ENCODE data around the gene C16orf46. TPM values are rescaled to one million over a fixed set of nuclear protein-coding genes. Genes with fewer than 3 reads are reported as not detected.
"Not testable (repeated sequence)": the region's sequence is repeated elsewhere in the genome, so short reads cannot be mapped to it uniquely, and the experiment has no call there.

C16orf46 gene
- total RNA-seq, 1 donor from 2014 or later = 2.1 TPM

DNA sequence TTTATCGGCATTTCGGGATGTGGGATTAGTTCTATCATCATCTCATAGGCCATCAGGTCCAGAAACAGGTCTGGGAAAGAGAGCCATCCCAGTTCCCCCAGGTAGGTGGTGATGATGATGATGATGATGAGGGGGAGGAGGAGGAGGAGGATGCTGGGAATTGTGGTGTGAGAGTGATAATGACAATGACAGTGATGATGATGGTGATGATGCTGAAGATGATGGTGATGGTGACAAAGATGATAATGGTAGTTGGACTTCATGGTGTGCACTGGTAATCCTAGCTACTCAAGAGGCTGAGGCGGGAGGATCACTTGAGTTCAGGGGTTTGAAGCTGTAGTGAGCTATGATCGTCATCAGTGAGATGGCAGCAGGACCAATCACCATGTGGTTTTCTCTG is 35.4 kb upstream of the C16orf46 start:
- TF ChIP-seq, protein P1, sequence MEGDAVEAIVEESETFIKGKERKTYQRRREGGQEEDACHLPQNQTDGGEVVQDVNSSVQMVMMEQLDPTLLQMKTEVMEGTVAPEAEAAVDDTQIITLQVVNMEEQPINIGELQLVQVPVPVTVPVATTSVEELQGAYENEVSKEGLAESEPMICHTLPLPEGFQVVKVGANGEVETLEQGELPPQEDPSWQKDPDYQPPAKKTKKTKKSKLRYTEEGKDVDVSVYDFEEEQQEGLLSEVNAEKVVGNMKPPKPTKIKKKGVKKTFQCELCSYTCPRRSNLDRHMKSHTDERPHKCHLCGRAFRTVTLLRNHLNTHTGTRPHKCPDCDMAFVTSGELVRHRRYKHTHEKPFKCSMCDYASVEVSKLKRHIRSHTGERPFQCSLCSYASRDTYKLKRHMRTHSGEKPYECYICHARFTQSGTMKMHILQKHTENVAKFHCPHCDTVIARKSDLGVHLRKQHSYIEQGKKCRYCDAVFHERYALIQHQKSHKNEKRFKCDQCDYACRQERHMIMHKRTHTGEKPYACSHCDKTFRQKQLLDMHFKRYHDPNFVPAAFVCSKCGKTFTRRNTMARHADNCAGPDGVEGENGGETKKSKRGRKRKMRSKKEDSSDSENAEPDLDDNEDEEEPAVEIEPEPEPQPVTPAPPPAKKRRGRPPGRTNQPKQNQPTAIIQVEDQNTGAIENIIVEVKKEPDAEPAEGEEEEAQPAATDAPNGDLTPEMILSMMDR (IDR thresholded peaks at IDR 0.05; ENCODE audit: insufficient read depth, low read length, poor library complexity, severe bottlenecking) = no peak
- Histone ChIP-seq H3K36me3 (ENCODE audit: control insufficient read depth, insufficient read depth, low read length) (no peaks in the 10 kb centered on the region), H3K4me3 (ENCODE audit: low read depth, low read length) (no peak overlapping the region), H3K27me3 (ENCODE audit: control insufficient read depth, insufficient read depth, low read length) (no peaks in the 10 kb centered on the region)
- no peak for DNase-seq (ENCODE audit: low read depth)

DNA sequence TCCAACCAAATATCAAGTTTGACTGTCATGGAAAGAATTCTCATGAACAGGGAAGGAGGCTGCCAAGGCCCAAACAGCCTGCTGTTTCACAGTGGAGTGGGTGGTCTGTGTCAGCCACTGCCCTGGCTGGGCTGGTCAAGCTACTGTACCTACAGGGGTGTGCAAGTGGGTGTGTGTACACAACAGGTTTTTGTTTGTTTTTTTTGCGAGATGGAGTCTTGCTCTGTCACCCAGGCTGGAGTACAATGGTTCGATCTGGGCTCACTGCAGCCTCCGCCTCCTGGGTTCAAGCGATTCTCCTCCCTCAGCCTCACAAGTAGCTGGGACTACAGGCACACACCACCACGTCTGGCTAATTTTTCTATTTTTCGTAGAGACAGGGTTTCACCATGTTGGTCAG is 32.2 kb upstream of the C16orf46 start:
- not testable (repeated sequence) for H3K36me3 ChIP-seq (ENCODE audit: control insufficient read depth, insufficient read depth, low read length); H3K27me3 ChIP-seq (ENCODE audit: control insufficient read depth, insufficient read depth, low read length); DNase-seq (ENCODE audit: low read depth); H3K4me3 ChIP-seq (ENCODE audit: low read depth, low read length)

DNA sequence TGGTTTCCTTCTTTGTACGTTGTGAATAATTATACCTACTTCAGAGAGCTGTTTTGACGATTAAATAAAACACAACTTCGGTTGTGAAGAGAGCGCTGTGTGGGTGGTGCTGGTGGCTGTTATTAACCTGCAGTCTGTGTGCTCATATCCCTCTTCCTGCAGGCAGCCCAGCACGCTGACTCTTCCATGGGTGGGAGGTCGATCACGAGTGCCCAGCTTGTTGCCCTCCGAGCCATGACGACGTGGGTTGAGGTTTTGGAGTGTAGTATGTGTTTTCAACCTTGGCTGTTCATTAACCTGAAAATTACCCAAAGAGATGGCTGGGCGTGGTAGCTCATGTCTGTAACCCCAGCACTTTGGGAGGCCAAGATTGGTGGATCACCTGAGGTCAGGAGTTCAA is 30.5 kb upstream of the C16orf46 start:
- TF ChIP-seq, protein P1 (IDR thresholded peaks at IDR 0.05; ENCODE audit: insufficient read depth, low read length, poor library complexity, severe bottlenecking) = no peak
- no peak overlapping the region for H3K4me3 ChIP-seq (ENCODE audit: low read depth, low read length)

DNA sequence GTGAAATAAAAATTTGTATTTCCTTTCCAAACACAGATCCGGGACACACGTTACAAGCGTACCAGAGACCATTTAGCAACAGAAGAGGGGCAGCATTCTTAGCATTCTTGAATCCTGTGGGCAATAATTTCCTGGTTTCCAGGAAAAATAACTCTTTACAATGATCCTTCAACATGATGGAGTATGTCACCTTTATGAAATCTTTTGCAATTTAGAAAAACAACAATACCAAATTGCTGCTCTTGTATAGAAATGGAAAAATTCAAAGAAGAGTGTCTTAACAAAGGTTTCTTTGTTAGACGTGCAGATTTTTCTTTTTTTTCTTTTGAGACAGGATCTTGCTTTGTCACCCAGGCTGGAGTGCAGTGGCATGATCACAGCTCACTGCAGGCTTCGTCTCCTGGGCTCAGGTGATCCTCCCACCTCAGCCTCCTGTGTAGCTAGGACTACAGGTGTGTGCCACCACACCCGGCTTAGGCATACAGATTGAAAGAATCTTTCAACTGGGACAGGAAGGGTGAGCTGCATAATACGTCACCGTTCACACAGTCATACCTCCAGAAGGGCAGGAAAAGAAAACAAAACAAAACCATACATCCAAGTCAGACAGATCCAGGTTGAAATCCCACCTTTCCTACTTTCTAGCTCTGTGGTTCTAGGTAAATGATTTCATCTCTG is 29.9 kb upstream of the C16orf46 start:
- no peak for DNase-seq (ENCODE audit: low read depth)
- Histone ChIP-seq H3K36me3 (ENCODE audit: control insufficient read depth, insufficient read depth, low read length) (no peaks in the 10 kb centered on the region), H3K4me3 (ENCODE audit: low read depth, low read length) (no peak overlapping the region), H3K27me3 (ENCODE audit: control insufficient read depth, insufficient read depth, low read length) (no peaks in the 10 kb centered on the region)
- TF ChIP-seq, protein P1 (IDR thresholded peaks at IDR 0.05; ENCODE audit: insufficient read depth, low read length, poor library complexity, severe bottlenecking) = no peak

More for the DNA sequence above, 30.5 kb upstream of the C16orf46 start:
- DNase-seq (ENCODE audit: low read depth) = peak; percentile 71
- Histone ChIP-seq H3K27me3 (ENCODE audit: control insufficient read depth, insufficient read depth, low read length) (no peaks in the 10 kb centered on the region), H3K36me3 (ENCODE audit: control insufficient read depth, insufficient read depth, low read length) (no peaks in the 10 kb centered on the region)

- no peak for DNase-seq (ENCODE audit: low read depth)
- TF ChIP-seq, protein P1 (IDR thresholded peaks at IDR 0.05; ENCODE audit: insufficient read depth, low read length, poor library complexity, severe bottlenecking) = no peak
Measured at GRCh38 chr16:81105946-81106345, 28.9 kb upstream of the C16orf46 start.

GRCh38 chr16:81101702-81102101 is 24.7 kb upstream of the C16orf46 start:
- TF ChIP-seq, protein P1 (IDR thresholded peaks at IDR 0.05; ENCODE audit: insufficient read depth, low read length, poor library complexity, severe bottlenecking) = no peak
- no peak overlapping the region for H3K4me3 ChIP-seq (ENCODE audit: low read depth, low read length)

More at GRCh38 chr16:81105946-81106345, 28.9 kb upstream of the C16orf46 start:
- Histone ChIP-seq H3K4me3 (ENCODE audit: low read depth, low read length) (no peak overlapping the region), H3K27me3 (ENCODE audit: control insufficient read depth, insufficient read depth, low read length) (no peaks in the 10 kb centered on the region), H3K36me3 (ENCODE audit: control insufficient read depth, insufficient read depth, low read length) (no peaks in the 10 kb centered on the region)

More at GRCh38 chr16:81101702-81102101, 24.7 kb upstream of the C16orf46 start:
- Histone ChIP-seq H3K36me3 (ENCODE audit: control insufficient read depth, insufficient read depth, low read length) (no peaks in the 10 kb centered on the region), H3K27me3 (ENCODE audit: control insufficient read depth, insufficient read depth, low read length) (no peaks in the 10 kb centered on the region)
- no peak for DNase-seq (ENCODE audit: low read depth)
